GM23338 (cell line): ENCODE data around the gene TMEM273. TPM values are rescaled to one million over a fixed set of nuclear protein-coding genes. Genes with fewer than 3 reads are reported as not detected.

Experiments used
- ATAC-seq: fragments of 200-7000 bp; cut with Tn5 transposase; 3 replicates; pipeline ENCODE4 v1.9.1; 2020
- DNase-seq: peaks from one replicate; pipeline ENCODE4 v3.0.0-alpha.2; 2015; ENCODE audit warnings: low spot score
- H2AFZ ChIP-seq: fragments of 200-600 bp; sonication (generic); 2 replicates; pipeline ENCODE4 v1.8.0; 2016; ENCODE audit warnings: antibody characterized with exemption, mild to moderate bottlenecking, moderate library complexity
- H3F3A ChIP-seq: fragments of 200-600 bp; sonication (generic); replicated peaks from 2 replicates; pipeline ENCODE4 v1.8.0; 2017; ENCODE audit warnings: antibody characterized with exemption, mixed run types, low read depth
- H3K27ac ChIP-seq: fragments of 200-600 bp; sonication (generic); 2 replicates; pipeline ENCODE4 v1.6.1; 2016; ENCODE audit warnings: low read depth
- H3K27me3 ChIP-seq: fragments of 200-600 bp; sonication (generic); 2 replicates; pipeline ENCODE4 v1.8.0; 2016; ENCODE audit warnings: mild to moderate bottlenecking, mixed run types, moderate library complexity; ENCODE audit not compliant: insufficient read depth
- H3K36me3 ChIP-seq: fragments of 200-600 bp; sonication (generic); 2 replicates; pipeline ENCODE4 v1.8.0; 2016; ENCODE audit warnings: mild to moderate bottlenecking; ENCODE audit not compliant: insufficient read depth
- H3K4me1 ChIP-seq: fragments of 200-600 bp; sonication (generic); 2 replicates; pipeline ENCODE4 v1.8.0; 2016; ENCODE audit warnings: mild to moderate bottlenecking, moderate library complexity; ENCODE audit not compliant: insufficient read depth
- H3K4me2 ChIP-seq: fragments of 200-600 bp; sonication (generic); 2 replicates; pipeline ENCODE4 v1.7.1; 2017; ENCODE audit warnings: mixed run types
- H3K4me3 ChIP-seq: fragments of 200-600 bp; sonication (generic); 2 replicates; pipeline ENCODE4 v1.6.1; 2016; ENCODE audit warnings: mixed run types
- H3K79me2 ChIP-seq: fragments of 200-600 bp; sonication (generic); replicated peaks from 2 replicates; pipeline ENCODE4 v1.8.0; 2017; ENCODE audit warnings: mild to moderate bottlenecking; ENCODE audit not compliant: insufficient read depth
- H3K9me2 ChIP-seq: fragments of 200-600 bp; sonication (generic); 2 replicates; pipeline ENCODE4 v1.8.0; 2017; ENCODE audit not compliant: insufficient read depth
- H4K20me1 ChIP-seq: fragments of 200-600 bp; sonication (generic); replicated peaks from 2 replicates; pipeline ENCODE4 v1.8.0; 2017; ENCODE audit warnings: mild to moderate bottlenecking; ENCODE audit not compliant: insufficient read depth
- H3K27ac Mint-ChIP-seq: 2 replicates; pipeline ENCODE4 v1.8.0; 2020; ENCODE audit warnings: inconsistent platforms, mild to moderate bottlenecking, moderate library complexity, mixed read lengths
- H3K27me3 Mint-ChIP-seq: 3 replicates; pipeline ENCODE4 v1.8.0; 2022; ENCODE audit warnings: low read depth, mild to moderate bottlenecking, moderate library complexity, mixed read lengths, inconsistent platforms; ENCODE audit not compliant: insufficient read depth, poor library complexity
- H3K36me3 Mint-ChIP-seq: 3 replicates; pipeline ENCODE4 v1.8.0; 2021; ENCODE audit warnings: low read depth, mild to moderate bottlenecking, inconsistent platforms, moderate library complexity, mixed read lengths
- H3K4me1 Mint-ChIP-seq: 3 replicates; pipeline ENCODE4 v1.8.0; 2020; ENCODE audit warnings: mild to moderate bottlenecking, inconsistent platforms, mixed read lengths
- H3K4me3 Mint-ChIP-seq: 3 replicates; pipeline ENCODE4 v1.8.0; 2021; ENCODE audit warnings: moderate library complexity, mild to moderate bottlenecking, inconsistent platforms, mixed read lengths
- H3K9me3 Mint-ChIP-seq: 3 replicates; pipeline ENCODE4 v1.8.0; 2020; ENCODE audit warnings: moderate library complexity, mild to moderate bottlenecking, inconsistent platforms, mixed read lengths
- EZH2 ChIP-seq: fragments of 200-600 bp; sonication (generic); IDR thresholded peaks from one replicate; pipeline ENCODE4 v1.8.0; 2017; ENCODE audit warnings: antibody characterized with exemption, mild to moderate bottlenecking, low read depth; ENCODE audit not compliant: unreplicated experiment
- JUNB ChIP-seq: IDR thresholded peaks from one replicate; pipeline ENCODE4 v1.6.1; 2016; ENCODE audit warnings: antibody characterized with exemption; ENCODE audit not compliant: unreplicated experiment
- NANOG ChIP-seq: IDR thresholded peaks from 2 replicates; pipeline ENCODE4 v1.6.1; 2016; ENCODE audit warnings: antibody characterized with exemption, borderline replicate concordance
- POLR2AphosphoS5 ChIP-seq: IDR thresholded peaks from 2 replicates; pipeline ENCODE4 v1.6.1; 2016; ENCODE audit warnings: antibody characterized with exemption, low read depth
- STAT1 ChIP-seq: IDR thresholded peaks from one replicate; pipeline ENCODE4 v1.6.1; 2016; ENCODE audit warnings: antibody characterized with exemption; ENCODE audit not compliant: unreplicated experiment
- ZNF331 ChIP-seq: fragments of 250-450 bp; sonication (Bioruptor Pico); IDR thresholded peaks from 2 replicates; pipeline ENCODE4 v1.5.0; 2020; ENCODE audit warnings: low read depth, mild to moderate bottlenecking, moderate library complexity
- ZNF462 ChIP-seq: fragments of 250-450 bp; sonication (Bioruptor Pico); IDR thresholded peaks from 2 replicates; pipeline ENCODE4 v1.5.0; 2020; ENCODE audit warnings: mild to moderate bottlenecking, moderate library complexity
- polyA plus RNA-seq: library from polyadenylated mRNA; unstranded; fragments of >200 nt; fragmentation: Nextera tagmentation; extraction: Ambion mirVana; gene quantifications from 2 replicates; pipeline ENCODE4 v1.2.1, GENCODE V29; 2016
- total RNA-seq: library from RNA; depleted of rRNA; stranded (reverse); fragments of >200 nt; shearing (Covaris generic); gene quantifications from 2 replicates; pipeline ENCODE4 v1.2.3, GENCODE V29; 2014
- TF ChIP-seq, protein P1 (sequence below): IDR thresholded peaks from 2 replicates; pipeline ENCODE4 v1.6.1; 2016; ENCODE audit warnings: antibody characterized with exemption
- TF ChIP-seq, protein P2 (sequence below), 2 experiments: fragments of 200-600 bp in 1 of 2; sonication (generic) in 1 of 2; conservative IDR thresholded peaks; 2 replicates each; pipeline versions ENCODE4 v1.5.1 to v1.6.1; 2016 to 2017; ENCODE audit warnings: antibody characterized with exemption in 2 of 2, low read depth in 2 of 2, mild to moderate bottlenecking in 2 of 2, moderate library complexity in 1 of 2

Gene TMEM273
- total and polyA plus RNA-seq, 2 experiments from 2014 or later: not detected

DNA sequence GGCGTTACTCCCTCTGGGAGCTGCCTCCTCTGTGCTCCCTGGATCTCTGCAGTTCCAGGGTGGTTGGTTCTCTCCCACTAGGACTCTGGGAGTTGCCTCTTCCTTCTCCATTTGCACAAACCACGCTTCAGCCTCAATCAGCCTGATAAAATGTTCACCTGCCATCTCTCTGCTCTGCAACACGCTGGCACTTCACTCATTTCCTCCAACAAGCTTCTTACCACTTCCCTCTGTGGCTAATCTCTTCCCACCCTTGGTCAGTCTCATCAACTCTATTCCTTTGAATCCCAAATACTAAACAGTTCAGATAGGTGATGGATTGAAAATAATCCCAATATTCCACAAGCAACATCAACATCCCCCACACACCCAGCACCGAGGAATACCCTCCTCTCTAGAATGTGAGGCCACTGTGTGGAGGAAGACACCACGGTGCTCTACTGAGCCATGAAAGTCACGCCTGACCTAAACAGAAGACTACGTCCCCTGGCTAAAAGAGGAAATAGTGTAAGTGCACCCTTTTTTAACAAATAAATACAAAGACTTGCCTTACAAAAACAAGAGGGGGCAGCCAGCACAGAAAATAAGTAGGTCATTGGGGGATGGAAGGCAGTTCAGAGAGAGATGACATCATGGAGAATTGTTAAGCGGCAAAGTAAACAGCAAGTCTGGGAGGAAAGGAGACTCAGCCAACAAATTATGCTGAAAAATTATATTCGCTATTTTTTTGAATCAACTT, 52.4 kb downstream of the TMEM273 start:
- no peaks in the 10 kb centered on the region for H3K27me3 ChIP-seq
- no peaks in the 10 kb centered on the region for H4K20me1 ChIP-seq
- Mint-ChIP-seq H3K9me3 (peaks cover 2% of the 10 kb centered on the region; the same call in 1 of the 3 replicates), H3K36me3 (peaks cover 2% of the 10 kb centered on the region; the same call in 2 of the 3 replicates), H3K27ac (no peak overlapping the region), H3K27me3 (peaks cover 2% of the 10 kb centered on the region), H3K4me3 (no peak overlapping the region), H3K4me1 (peaks cover 6% of the 10 kb centered on the region)
- ATAC-seq: no peak
- H3F3A ChIP-seq: no peaks in the 10 kb centered on the region
- no peaks in the 10 kb centered on the region for H3K36me3 ChIP-seq
- no peak overlapping the region for H3K27ac ChIP-seq
- DNase-seq: no peak
- H3K4me3 ChIP-seq: no peak overlapping the region
- no peak for TF ChIP-seq ZNF331 (CRISPR knock-in tag)
- no peaks in the 10 kb centered on the region for H3K4me1 ChIP-seq
- no peaks in the 10 kb centered on the region for H3K79me2 ChIP-seq
- no peak overlapping the region for H2AFZ ChIP-seq
- H3K9me2 ChIP-seq: peaks cover 6% of the 10 kb centered on the region; the same call in 1 of the 2 replicates
- H3K4me2 ChIP-seq: no peak overlapping the region

GRCh38 chr10:49134327-49134726, 53.9 kb downstream of the TMEM273 start:
- Histone ChIP-seq H3K36me3 (no peaks in the 10 kb centered on the region), H3K4me3 (no peak overlapping the region), H3K4me2 (no peak overlapping the region), H2AFZ (no peak overlapping the region), H3K27ac (no peak overlapping the region), H3K9me2 (0 out of 2 replicates have a peak, but pooled peaks cover 6% of the 10 kb centered on the region), H4K20me1 (no peaks in the 10 kb centered on the region), H3K79me2 (no peaks in the 10 kb centered on the region), H3F3A (no peaks in the 10 kb centered on the region), H3K4me1 (no peaks in the 10 kb centered on the region), H3K27me3 (no peaks in the 10 kb centered on the region)
- Mint-ChIP-seq H3K4me1 (peaks cover 2% of the 10 kb centered on the region), H3K9me3 (peaks cover 2% of the 10 kb centered on the region; the same call in 1 of the 3 replicates), H3K4me3 (no peak overlapping the region), H3K27me3 (peaks cover 4% of the 10 kb centered on the region), H3K27ac (no peak overlapping the region; the same call in 1 of the 2 replicates), H3K36me3 (peaks cover 2% of the 10 kb centered on the region; the same call in 1 of the 3 replicates)
- ATAC-seq: no peak
- DNase-seq: no peak
- TF ChIP-seq, protein P1, sequence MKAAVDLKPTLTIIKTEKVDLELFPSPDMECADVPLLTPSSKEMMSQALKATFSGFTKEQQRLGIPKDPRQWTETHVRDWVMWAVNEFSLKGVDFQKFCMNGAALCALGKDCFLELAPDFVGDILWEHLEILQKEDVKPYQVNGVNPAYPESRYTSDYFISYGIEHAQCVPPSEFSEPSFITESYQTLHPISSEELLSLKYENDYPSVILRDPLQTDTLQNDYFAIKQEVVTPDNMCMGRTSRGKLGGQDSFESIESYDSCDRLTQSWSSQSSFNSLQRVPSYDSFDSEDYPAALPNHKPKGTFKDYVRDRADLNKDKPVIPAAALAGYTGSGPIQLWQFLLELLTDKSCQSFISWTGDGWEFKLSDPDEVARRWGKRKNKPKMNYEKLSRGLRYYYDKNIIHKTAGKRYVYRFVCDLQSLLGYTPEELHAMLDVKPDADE: no peak
- TF ChIP-seq POLR2AphosphoS5 (no peak), STAT1 (no peak), ZNF331 (CRISPR knock-in tag) (no peak), JUNB (no peak), ZNF462 (no peak), EZH2 (no peak), NANOG (no peak)
- TF ChIP-seq, protein P2, sequence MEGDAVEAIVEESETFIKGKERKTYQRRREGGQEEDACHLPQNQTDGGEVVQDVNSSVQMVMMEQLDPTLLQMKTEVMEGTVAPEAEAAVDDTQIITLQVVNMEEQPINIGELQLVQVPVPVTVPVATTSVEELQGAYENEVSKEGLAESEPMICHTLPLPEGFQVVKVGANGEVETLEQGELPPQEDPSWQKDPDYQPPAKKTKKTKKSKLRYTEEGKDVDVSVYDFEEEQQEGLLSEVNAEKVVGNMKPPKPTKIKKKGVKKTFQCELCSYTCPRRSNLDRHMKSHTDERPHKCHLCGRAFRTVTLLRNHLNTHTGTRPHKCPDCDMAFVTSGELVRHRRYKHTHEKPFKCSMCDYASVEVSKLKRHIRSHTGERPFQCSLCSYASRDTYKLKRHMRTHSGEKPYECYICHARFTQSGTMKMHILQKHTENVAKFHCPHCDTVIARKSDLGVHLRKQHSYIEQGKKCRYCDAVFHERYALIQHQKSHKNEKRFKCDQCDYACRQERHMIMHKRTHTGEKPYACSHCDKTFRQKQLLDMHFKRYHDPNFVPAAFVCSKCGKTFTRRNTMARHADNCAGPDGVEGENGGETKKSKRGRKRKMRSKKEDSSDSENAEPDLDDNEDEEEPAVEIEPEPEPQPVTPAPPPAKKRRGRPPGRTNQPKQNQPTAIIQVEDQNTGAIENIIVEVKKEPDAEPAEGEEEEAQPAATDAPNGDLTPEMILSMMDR (conservative IDR thresholded peaks at IDR 0.05; ENCODE audit: low read depth in 2 of 2): no peak
